T-helper 2 cell treated with Interferon-gamma antibody and Interleukin-4, amounts not matched to agents 5 μg/mL and 100 μg/mL, for 36 hours (primary cell): ENCODE results near the gene CDYL2.

ENCODE experiments used
- DNase-seq: peaks from one replicate; pipeline ENCODE4 v3.0.0; 2021; ENCODE audit warnings: low spot score
- H3K27ac Mint-ChIP-seq: one replicate; pipeline ENCODE4 v1.8.0; 2021; ENCODE audit warnings: mild to moderate bottlenecking, mixed read lengths
- H3K27me3 Mint-ChIP-seq: one replicate; pipeline ENCODE4 v1.8.0; 2021; ENCODE audit warnings: low read depth, mixed read lengths
- H3K36me3 Mint-ChIP-seq: one replicate; pipeline ENCODE4 v1.8.0; 2021; ENCODE audit warnings: low read depth, mixed read lengths
- H3K4me1 Mint-ChIP-seq: one replicate; pipeline ENCODE4 v1.8.0; 2021; ENCODE audit warnings: low read depth, mixed read lengths
- H3K4me3 Mint-ChIP-seq: one replicate; pipeline ENCODE4 v1.8.0; 2022; ENCODE audit warnings: mild to moderate bottlenecking, moderate library complexity, mixed read lengths
- H3K9me3 Mint-ChIP-seq: one replicate; pipeline ENCODE4 v1.8.0; 2021; ENCODE audit warnings: mixed read lengths

The CDYL2 gene

DNA sequence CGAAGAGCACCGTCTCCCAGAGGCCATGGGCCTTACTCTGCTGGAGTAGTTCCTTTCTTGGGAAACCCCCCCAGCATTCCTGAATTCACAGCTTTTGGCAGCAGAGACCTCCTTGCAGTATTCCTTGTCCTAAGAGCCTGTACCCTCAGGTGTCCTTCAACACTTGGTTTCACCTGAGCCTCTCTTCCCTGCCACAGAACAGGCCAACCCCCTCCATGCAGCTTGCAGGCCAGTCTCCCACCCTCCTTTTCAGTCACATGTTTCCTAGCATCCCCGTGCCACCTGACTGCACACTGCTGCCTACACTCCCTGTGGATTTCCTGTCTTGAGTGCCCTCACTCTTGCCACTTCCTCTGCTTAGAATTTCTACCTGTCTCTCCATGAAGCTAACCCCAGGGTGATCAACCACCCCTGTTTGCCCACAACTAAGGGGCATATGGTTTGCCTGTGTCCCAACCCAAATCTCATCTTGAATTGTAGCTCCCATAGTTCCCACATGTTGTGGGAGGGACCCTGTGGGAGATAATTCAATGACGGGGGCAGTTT, 198.1 kb downstream of the CDYL2 start:
- no peak overlapping the region for H3K4me3 Mint-ChIP-seq
- H3K9me3 Mint-ChIP-seq, result no peaks in the 10 kb centered on the region
- no peak for DNase-seq
- H3K36me3 Mint-ChIP-seq, result peaks cover 34% of the 10 kb centered on the region
- no peaks in the 10 kb centered on the region for H3K27me3 Mint-ChIP-seq
- H3K27ac Mint-ChIP-seq, result no peak overlapping the region
- H3K4me1 Mint-ChIP-seq, result peaks cover 10% of the 10 kb centered on the region

DNA sequence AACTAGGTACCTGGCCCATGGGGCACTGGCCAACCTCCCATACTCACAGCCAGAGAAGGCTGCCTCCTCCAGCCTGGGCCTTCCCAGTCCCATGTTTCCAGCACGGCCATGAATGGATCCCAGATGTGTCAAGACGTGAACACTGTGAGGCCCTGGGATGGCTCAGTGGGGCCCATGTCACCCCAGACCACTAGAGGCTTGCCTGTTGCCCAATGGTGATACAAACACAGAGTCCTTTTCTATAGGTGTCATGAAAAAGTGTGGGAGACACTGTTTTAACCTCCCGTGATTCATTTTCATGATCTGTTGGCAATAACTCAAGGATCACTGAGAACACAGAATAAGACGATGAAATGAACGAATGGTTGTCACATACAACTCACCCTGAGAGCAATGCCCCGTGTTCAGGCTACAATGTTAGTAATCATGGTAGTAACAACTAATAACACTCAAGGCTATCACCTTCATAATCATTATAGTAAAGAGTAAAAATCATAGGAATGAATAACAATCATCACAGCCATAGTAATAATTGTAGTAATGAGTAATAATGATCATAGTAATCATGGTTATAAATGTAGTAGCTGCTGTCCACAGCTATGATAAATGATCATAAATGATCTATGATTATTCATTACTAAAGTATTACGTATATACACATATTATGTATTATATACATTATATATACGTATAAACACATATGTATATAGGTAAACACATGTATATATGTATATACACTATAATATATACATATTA, 199.6 kb downstream of the CDYL2 start:
- no peak overlapping the region for H3K27ac Mint-ChIP-seq
- H3K27me3 Mint-ChIP-seq, result no peaks in the 10 kb centered on the region
- H3K9me3 Mint-ChIP-seq, result no peaks in the 10 kb centered on the region
- no peak for DNase-seq
- H3K36me3 Mint-ChIP-seq, result peaks cover 39% of the 10 kb centered on the region
- no peak overlapping the region for H3K4me3 Mint-ChIP-seq
- peaks cover 12% of the 10 kb centered on the region for H3K4me1 Mint-ChIP-seq

DNA sequence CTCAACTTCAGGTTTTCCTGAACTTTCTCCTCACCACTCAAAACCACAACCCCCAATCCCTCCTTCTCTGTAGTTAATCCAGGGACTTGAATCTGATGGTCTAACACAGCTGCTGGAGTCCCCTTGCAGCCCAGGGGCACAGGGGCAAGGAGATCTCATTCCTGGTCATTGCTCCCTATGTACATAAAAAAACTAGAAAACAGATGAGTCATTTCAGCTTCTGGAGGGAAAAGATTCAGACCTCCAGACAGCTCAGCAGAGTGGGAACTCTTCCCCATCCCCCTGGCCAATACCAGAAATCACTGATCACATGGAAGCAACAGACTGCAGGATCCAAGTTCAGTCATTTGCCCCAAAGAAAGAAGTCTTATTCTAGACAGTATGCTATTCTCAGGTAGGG, 201.5 kb downstream of the CDYL2 start:
- peaks cover 39% of the 10 kb centered on the region for H3K36me3 Mint-ChIP-seq
- no peak overlapping the region for H3K27ac Mint-ChIP-seq
- peaks cover 2% of the 10 kb centered on the region for H3K27me3 Mint-ChIP-seq
- H3K9me3 Mint-ChIP-seq, result no peaks in the 10 kb centered on the region
- H3K4me3 Mint-ChIP-seq, result no peak overlapping the region
- no peak for DNase-seq
- H3K4me1 Mint-ChIP-seq, result peaks cover 12% of the 10 kb centered on the region

DNA sequence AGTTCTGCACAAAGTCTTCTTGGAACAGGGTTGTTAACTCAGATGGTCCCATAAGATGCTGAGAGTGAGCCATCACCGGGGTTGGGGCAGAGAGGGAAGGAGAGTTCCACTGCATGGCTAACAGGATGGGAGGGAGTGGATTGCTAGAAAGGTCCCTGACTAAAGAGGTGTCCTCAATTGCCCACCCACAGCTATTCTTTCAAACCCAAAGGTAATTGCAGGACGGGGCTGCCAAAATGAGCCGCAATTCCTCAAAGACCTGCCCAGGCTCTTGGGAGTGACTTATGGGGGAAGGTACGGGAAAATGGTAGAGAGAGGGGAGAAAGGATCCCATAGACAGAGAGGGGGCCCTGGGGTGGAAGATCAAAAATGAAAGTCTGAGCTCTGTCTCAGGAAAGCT, 203.2 kb downstream of the CDYL2 start:
- H3K27me3 Mint-ChIP-seq, result peaks cover 13% of the 10 kb centered on the region
- peaks cover 7% of the 10 kb centered on the region for H3K9me3 Mint-ChIP-seq
- no peak overlapping the region for H3K27ac Mint-ChIP-seq
- H3K36me3 Mint-ChIP-seq, result peaks cover 30% of the 10 kb centered on the region
- H3K4me1 Mint-ChIP-seq, result peaks cover 6% of the 10 kb centered on the region
- no peak for DNase-seq
- no peak overlapping the region for H3K4me3 Mint-ChIP-seq

DNA sequence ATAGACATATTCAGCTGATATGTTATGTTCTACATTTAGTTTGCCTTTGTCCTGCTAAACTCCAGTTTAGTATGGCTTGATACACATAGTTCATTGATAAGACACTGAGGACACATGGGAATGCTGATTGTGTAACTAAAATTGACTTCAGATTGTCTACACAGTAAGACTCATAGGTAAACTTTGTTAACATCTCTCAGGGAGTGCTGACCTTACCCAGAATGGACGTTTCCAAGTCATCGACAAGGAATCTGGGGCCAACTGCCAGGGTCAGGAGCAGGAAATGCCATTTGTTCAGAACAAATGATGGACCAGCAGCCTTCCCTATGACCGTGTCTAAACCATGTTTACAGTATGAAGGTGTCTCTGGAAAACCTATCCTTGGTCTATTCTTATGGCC, 204.9 kb downstream of the CDYL2 start:
- H3K36me3 Mint-ChIP-seq, result peaks cover 28% of the 10 kb centered on the region

DNA sequence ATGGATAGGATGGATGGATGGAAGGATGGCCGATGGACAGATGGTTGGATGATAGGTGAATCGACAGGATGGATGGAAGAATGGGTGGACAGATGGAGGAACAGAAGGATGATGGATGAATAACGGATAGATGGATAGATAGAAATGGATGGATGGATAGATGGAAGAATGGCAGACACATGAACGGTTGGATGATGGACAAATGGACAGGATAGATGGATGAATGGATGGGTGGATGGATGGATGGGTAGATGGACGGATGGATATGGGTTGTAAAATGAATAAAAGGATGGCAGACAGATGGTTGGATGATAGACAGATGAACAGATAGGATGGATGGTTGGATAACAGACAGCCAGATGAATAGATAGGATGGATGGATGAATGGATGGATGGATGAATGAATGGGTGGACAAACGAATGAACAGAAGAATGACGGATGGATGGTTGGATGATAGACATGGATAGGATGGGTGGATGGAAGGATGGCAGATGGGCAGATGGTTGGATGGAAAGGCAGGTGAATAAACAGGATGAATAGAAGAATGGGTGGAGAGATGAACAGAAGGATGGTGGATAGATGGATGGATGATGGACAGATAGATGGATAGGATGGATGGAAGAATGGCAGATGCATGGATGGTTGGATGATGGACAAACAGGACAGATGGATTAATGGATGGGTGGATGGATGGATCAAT, 207.7 kb downstream of the CDYL2 start:
- peaks cover 23% of the 10 kb centered on the region for H3K9me3 Mint-ChIP-seq
- no peak overlapping the region for H3K4me3 Mint-ChIP-seq
- DNase-seq, result no peak
- peaks cover 41% of the 10 kb centered on the region for H3K27me3 Mint-ChIP-seq
- peaks cover 12% of the 10 kb centered on the region for H3K4me1 Mint-ChIP-seq
- peaks cover 28% of the 10 kb centered on the region for H3K36me3 Mint-ChIP-seq
- H3K27ac Mint-ChIP-seq, result no peak overlapping the region

More for the DNA sequence above, 204.9 kb downstream of the CDYL2 start:
- Mint-ChIP-seq H3K9me3 (peaks cover 16% of the 10 kb centered on the region), H3K4me1 (peaks cover 5% of the 10 kb centered on the region), H3K4me3 (no peak overlapping the region), H3K27ac (no peak overlapping the region), H3K27me3 (peaks cover 28% of the 10 kb centered on the region)
- DNase-seq, result no peak

DNA sequence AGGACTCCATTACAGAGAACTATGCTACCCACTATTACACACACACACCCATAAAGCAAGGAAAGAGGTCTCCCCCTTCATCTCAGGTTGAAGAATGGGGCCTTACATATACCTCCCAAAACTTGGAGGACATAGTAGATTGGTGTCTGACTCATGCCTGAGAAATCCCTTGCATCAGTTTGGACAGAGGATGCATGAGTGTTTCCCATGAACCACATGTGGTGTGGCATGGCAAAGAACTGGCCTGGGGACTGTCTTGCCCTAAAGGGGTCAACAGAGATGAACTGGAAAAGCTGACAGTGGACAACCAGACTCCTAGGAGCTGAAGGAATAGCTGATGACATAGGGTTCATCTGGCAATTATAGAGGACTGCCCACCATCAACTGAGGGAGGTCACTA, 209.6 kb downstream of the CDYL2 start:
- Mint-ChIP-seq H3K9me3 (peaks cover 23% of the 10 kb centered on the region), H3K4me3 (no peak overlapping the region), H3K27me3 (peaks cover 49% of the 10 kb centered on the region), H3K36me3 (peaks cover 25% of the 10 kb centered on the region), H3K27ac (no peak overlapping the region), H3K4me1 (peaks cover 25% of the 10 kb centered on the region)
- no peak for DNase-seq

DNA sequence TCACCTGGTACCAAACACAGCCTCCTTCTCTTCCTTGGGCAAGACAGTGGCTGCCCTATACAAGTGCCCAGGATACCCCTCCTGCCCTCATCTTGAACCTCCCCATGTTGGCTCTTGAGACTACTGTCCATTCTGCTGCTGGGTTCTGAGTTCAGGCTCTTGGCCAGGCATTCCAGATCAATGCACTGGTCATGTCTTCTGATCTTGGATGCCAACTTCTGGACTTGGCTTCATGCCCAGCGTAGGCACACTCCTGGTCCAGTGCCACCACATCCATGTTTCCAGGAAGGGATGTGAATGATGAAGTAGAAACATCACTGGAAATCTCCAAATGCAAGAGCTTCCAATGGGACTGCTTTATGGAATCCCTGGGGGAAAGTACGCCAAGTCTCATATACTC, 212.1 kb downstream of the CDYL2 start:
- Mint-ChIP-seq H3K27ac (no peak overlapping the region), H3K4me1 (peaks cover 39% of the 10 kb centered on the region)

DNA sequence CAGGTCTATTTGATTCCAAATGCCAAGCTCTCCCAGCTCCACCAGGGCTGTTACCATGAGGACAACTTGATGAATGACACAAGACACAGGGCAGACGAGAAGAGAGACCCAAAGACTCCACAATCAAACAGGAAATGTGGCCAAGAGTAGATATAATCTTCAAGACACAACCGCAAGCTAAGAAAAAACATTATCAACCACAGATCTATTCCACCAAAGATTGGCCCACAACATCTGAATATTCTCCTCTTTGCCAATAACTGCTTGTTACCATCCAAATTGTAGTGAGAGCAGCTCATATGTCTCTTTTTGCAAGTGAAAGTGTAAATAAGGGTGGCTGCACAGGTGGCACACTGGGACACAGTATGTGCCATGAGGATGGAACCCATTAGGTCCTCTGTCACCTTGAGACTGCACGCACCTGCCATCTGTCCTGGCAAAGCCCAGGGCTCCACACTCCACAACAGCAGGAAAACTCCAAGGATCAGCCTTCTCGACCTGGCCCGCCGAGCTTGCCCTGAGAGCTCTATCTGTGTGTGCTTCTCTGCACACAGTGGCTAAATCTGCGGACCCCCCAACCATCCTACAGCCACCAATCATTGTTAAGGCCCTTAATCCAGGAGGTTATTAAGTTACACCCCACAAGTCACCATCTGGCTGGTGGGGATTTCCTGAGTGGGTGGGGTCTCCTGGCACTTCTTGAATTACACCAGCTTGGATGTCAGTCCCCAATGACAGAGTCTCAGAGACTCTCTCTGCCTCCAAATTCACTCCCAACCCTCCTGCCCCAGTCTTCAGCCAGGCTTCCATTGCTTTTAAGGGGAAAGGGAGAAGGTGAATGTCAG, 213.1 kb downstream of the CDYL2 start:
- Mint-ChIP-seq H3K9me3 (peaks cover 29% of the 10 kb centered on the region), H3K4me3 (peak overlapping the region; percentile 66), H3K27ac (peak overlapping the region; percentile 42), H3K4me1 (peaks cover 46% of the 10 kb centered on the region), H3K27me3 (peaks cover 69% of the 10 kb centered on the region), H3K36me3 (peaks cover 37% of the 10 kb centered on the region)
- DNase-seq, result peak; percentile 60

More for the DNA sequence above, 212.1 kb downstream of the CDYL2 start:
- Mint-ChIP-seq H3K4me3 (peak overlapping the region; percentile 66), H3K27me3 (peaks cover 67% of the 10 kb centered on the region), H3K36me3 (peaks cover 35% of the 10 kb centered on the region), H3K9me3 (peaks cover 28% of the 10 kb centered on the region)
- DNase-seq, result no peak

DNA sequence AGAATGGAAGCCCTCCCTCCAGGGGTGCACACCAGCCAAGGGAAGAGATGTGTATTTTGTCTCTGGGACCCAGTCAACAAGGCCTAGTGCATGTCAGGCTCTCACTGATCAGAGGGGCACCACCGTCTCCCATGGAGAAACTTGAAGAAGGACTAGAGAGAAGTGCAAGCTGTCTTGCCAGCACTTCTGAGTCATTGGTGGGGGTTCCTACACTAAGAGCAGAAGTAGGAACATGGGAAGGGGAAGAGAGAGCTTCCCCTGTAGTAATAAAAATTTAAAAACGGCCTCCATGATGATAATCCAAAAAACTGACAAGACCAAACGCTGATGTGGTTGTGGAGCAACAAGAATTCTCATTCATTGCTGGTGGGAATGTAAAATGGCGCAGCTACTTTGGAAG, 217.3 kb downstream of the CDYL2 start:
- H3K27me3 Mint-ChIP-seq, result peaks cover 49% of the 10 kb centered on the region
- no peak overlapping the region for H3K27ac Mint-ChIP-seq
- H3K4me3 Mint-ChIP-seq, result no peak overlapping the region
- DNase-seq, result no peak
- H3K36me3 Mint-ChIP-seq, result peaks cover 35% of the 10 kb centered on the region
- H3K9me3 Mint-ChIP-seq, result peaks cover 15% of the 10 kb centered on the region
- peaks cover 71% of the 10 kb centered on the region for H3K4me1 Mint-ChIP-seq

DNA sequence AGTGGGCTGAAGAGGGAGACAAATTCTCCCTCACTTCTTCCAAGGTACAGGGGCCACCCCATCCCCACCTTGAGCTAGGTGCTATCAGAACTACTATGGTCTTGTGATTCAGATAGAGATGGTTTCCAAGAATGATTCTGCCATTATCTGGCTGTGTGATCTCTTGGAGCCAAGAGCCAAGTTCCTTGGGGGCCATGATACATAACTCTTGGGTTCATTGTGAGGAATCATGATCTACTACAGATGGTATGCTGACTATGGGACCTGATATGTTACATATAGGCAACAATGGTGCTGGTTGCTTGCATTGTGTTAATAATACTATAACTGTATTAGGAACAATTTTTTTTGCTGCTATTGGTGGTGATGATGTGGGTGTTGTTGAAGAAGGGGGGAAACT, 217.9 kb downstream of the CDYL2 start:
- peaks cover 46% of the 10 kb centered on the region for H3K27me3 Mint-ChIP-seq

DNA sequence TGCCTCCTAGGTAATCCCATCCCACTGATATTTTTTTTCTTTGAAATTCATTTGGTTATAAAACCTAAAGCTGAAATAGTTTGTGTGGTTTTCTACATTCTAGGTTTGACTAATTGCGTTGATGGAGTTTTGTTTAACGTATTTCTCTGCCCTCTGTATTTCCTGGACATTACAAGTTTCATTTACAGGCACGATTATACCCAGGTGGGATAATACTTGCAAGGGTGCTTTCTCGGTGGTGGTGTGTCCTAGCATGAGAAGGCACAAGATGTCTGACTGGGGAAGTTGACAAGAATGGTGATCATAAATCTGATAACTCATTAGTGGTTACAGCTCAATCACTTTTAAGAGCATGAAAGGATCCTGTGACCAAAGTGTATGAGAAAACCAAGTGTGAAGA, 218.6 kb downstream of the CDYL2 start:
- H3K4me3 Mint-ChIP-seq, result peak overlapping the region; percentile 26
- H3K36me3 Mint-ChIP-seq, result peaks cover 35% of the 10 kb centered on the region
- no peak overlapping the region for H3K27ac Mint-ChIP-seq
- peaks cover 15% of the 10 kb centered on the region for H3K9me3 Mint-ChIP-seq
- peaks cover 43% of the 10 kb centered on the region for H3K27me3 Mint-ChIP-seq
- peaks cover 70% of the 10 kb centered on the region for H3K4me1 Mint-ChIP-seq
- DNase-seq, result peak; percentile 19

More for the DNA sequence above, 217.9 kb downstream of the CDYL2 start:
- Mint-ChIP-seq H3K4me3 (peak overlapping the region; percentile 26), H3K36me3 (peaks cover 35% of the 10 kb centered on the region), H3K9me3 (peaks cover 15% of the 10 kb centered on the region), H3K27ac (no peak overlapping the region), H3K4me1 (peaks cover 70% of the 10 kb centered on the region)
- DNase-seq, result no peak

DNA sequence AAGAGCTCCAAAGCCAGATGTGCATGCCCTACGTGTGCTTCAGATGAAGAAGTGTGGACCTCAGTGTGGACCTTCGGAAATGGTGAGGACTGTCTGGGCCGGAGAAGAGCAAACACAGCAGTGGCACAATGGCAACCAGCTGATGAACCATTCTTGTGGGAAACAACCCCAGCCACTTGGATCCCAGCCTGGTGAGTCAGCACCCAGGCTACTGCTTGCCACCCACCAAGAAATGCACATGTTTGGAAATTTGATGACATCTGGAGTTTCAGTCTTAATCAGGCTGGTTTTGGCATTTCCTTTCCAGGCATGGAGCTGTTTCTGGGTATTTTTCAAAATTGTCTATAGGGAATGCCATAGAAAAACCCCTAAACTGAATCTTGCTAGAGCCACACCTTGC, 220.9 kb downstream of the CDYL2 start:
- Mint-ChIP-seq H3K27me3 (peaks cover 25% of the 10 kb centered on the region), H3K4me1 (peaks cover 70% of the 10 kb centered on the region), H3K27ac (no peak overlapping the region), H3K4me3 (peak overlapping the region; percentile 49), H3K9me3 (peaks cover 11% of the 10 kb centered on the region), H3K36me3 (peaks cover 26% of the 10 kb centered on the region)
- DNase-seq, result peak; percentile 73
